ENCODE measurements around the gene RGCC.

GRCh38 chr13:41458187-41458760 is 924 bp downstream of the RGCC start:
- TF ChIP-seq POLR2AphosphoS5 (IDR thresholded peaks at IDR 0.05) (no peak), CTCF (IDR thresholded peaks at IDR 0.05) (no peak), POLR2A (IDR thresholded peaks at IDR 0.05) (no peak), EP300 (IDR thresholded peaks at IDR 0.05) (no peak)

Data from stomach (tissue), 4 donors.